AG09319 (cell line): Measurements from ENCODE around the gene RIC3.
"Not testable (repeated sequence)": the region's sequence is repeated elsewhere in the genome, so short reads cannot be mapped to it uniquely, and the experiment has no call there.

ENCODE experiments used
- DNase-seq: peaks from one replicate; pipeline ENCODE4 v3.0.0-alpha.2; 2010; ENCODE audit warnings: low read depth; ENCODE audit errors: extremely low read depth
- TF ChIP-seq, protein P1 (sequence below): IDR thresholded peaks from 2 replicates; pipeline ENCODE4 v1.5.1; 2011; ENCODE audit warnings: low read depth, mild to moderate bottlenecking, inconsistent platforms, low read length, moderate library complexity

Gene RIC3

DNA sequence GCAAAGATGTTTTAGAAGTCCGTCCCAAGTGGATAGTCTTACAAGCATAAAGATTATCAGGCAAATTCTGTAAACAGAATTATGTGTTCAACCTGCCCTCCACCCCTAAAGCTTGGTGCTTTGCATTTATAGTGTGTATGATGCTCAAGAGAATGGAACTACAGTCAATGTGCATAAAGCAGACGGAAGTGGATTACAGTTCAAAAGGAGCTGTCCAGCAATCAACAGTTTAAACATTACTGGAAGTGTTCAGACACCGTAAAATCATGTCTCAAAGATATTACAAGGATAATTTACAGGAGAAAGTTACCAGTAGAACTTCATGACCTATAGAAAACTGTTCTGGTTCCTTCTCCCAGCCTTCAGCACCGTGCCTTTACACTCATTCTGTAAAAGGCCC, 1.0 kb downstream of the RIC3 start:
- TF ChIP-seq, protein P1, sequence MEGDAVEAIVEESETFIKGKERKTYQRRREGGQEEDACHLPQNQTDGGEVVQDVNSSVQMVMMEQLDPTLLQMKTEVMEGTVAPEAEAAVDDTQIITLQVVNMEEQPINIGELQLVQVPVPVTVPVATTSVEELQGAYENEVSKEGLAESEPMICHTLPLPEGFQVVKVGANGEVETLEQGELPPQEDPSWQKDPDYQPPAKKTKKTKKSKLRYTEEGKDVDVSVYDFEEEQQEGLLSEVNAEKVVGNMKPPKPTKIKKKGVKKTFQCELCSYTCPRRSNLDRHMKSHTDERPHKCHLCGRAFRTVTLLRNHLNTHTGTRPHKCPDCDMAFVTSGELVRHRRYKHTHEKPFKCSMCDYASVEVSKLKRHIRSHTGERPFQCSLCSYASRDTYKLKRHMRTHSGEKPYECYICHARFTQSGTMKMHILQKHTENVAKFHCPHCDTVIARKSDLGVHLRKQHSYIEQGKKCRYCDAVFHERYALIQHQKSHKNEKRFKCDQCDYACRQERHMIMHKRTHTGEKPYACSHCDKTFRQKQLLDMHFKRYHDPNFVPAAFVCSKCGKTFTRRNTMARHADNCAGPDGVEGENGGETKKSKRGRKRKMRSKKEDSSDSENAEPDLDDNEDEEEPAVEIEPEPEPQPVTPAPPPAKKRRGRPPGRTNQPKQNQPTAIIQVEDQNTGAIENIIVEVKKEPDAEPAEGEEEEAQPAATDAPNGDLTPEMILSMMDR: no peak
- no peak for DNase-seq

GRCh38 chr11:8164746-8165145, 4.1 kb downstream of the RIC3 start:
- TF ChIP-seq, protein P1: no peak
- no peak for DNase-seq

- not testable (repeated sequence) for DNase-seq
These were observed 7.1 kb downstream of the RIC3 start for GRCh38 chr11:8161627-8162304.

DNA sequence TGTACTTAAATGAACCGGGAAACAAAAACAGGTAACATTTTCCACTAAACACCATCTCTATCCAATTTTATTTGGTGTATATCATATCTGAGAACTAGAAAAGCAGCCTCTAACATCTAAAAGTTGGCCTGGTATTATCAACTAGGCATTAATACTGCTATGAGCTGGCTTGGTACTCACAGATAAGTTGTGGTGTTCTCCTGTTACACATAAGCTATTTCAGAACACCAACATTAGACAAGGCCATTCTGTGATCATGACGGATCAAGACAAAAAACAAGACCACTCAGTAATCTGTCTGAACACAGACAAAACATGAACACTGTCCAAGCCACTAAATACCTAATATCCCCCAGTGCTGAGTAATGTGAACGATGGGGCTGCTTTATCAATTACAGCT, 11.9 kb downstream of the RIC3 start:
- TF ChIP-seq, protein P1: no peak

GRCh38 chr11:8149726-8150125, 19.1 kb downstream of the RIC3 start:
- DNase-seq: no peak
- TF ChIP-seq, protein P1: no peak

More for the DNA sequence above, 11.9 kb downstream of the RIC3 start:
- DNase-seq: no peak

DNA sequence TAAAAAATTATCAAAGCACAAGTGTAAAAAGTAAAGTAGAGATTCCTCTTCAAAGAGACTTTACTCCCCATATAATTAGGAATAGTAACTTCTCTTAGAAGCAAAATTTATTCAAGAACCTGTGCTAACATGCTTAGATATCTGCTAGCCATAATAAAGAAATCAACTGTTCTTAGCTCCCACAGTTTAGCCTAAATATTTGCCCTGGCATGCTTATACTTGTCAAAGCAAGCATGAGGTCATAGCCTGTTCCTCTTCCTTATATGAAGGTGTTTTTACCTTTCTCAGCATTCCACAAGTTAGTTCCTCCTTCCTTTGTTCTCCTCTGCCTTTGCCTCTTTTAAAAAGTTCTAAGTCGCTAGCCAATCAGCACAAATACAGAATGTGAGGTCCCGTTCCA, 30.3 kb downstream of the RIC3 start:
- no peak for DNase-seq
- TF ChIP-seq, protein P1: no peak

GRCh38 chr11:8127447-8127846, 41.4 kb downstream of the RIC3 start:
- no peak for DNase-seq
- TF ChIP-seq, protein P1: no peak
